ENCODE data around the gene HLCS. TPM values are rescaled to one million over a fixed set of nuclear protein-coding genes. Genes with fewer than 3 reads are reported as not detected.
A peak's percentile ranks its signal among the peaks of the same experiment; 100 is the strongest.

HLCS gene
- polyA plus RNA-seq, 1 donor from 2014 or later = 10.7 TPM

DNA sequence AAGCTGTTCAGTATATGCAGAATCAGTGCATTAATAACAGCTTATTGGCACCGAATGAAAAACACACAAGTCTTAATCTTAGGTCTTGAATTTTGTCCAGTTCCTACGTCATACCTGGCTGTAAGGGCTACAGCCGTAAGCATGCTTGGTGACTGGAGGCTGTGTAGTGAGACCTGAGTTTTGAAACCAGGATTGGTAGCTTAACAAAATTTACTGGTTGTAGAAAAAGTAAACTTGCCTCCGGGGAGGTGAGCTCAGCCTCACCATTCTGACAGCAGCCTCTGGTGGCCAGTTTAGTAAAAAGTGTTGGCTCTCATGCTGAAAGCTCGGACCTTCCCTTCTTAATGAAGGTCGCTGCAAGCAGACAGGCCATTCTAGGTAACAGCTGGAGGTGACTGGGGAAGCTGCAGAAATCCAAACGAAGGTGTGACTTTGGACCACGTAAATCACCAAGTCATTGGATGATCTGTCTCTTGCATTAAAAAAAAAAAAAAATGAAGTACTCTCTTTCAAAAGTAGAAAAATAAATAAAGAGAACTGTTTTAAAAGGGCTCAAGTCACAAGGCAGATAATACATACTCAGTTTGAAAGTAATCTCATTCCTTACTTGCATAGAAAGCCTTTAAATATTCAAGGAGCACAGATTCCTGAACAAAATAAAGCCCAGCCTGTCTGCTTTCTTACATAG lies 48.9 kb downstream of the HLCS start:
- H3K27ac Mint-ChIP-seq = no peak overlapping the region
- H3K36me3 Mint-ChIP-seq = peaks cover 9% of the 10 kb centered on the region
- H3K4me1 Mint-ChIP-seq = peaks cover 5 to 13% (median 11%) of the 10 kb centered on the region in 3 donors
- no peaks in the 10 kb centered on the region for H3K9me3 Mint-ChIP-seq
- no peaks in the 10 kb centered on the region for H3K27me3 Mint-ChIP-seq
- peak overlapping the region in 2 of 4 donors; percentile 0 to 60 for H3K4me3 Mint-ChIP-seq

GRCh38 chr21:36916718-36917117 lies 49.8 kb downstream of the HLCS start:
- H3K27me3 Mint-ChIP-seq = no peaks in the 10 kb centered on the region
- H3K27ac Mint-ChIP-seq = no peak overlapping the region
- no peaks in the 10 kb centered on the region for H3K9me3 Mint-ChIP-seq
- H3K36me3 Mint-ChIP-seq = peaks cover 7% of the 10 kb centered on the region
- peaks cover 5 to 13% (median 11%) of the 10 kb centered on the region in 3 donors for H3K4me1 Mint-ChIP-seq
- peak overlapping the region in 1 of 4 donors; percentile 65 for H3K4me3 Mint-ChIP-seq

DNA sequence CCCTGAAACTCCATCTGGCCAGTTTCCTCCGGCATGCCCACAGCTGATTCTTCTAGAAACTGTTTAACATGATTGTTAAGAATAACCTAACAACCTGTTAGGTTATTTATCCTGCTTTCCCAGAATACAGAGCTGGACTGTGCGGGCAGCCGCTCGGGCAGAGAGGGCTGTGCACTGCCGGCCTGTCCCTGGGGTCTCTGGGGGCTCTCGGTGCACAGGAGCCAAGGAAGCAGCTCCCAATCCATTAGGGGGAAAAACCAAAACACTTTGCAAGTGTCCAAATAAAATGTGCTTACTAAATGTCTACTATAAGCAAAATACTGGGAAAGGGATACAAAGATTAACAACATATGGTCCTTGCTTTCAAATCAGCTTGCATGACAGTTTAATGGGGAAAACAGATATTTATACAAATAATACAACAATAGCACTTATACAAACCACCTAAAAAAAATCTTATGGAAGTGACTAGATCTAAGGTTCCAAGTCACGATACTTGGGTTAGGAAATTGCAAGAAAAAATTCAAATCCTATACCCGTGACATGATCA lies 50.7 kb downstream of the HLCS start:
- H3K4me1 Mint-ChIP-seq = peaks cover 5 to 13% (median 11%) of the 10 kb centered on the region in 3 donors
- no peaks in the 10 kb centered on the region for H3K27me3 Mint-ChIP-seq
- H3K27ac Mint-ChIP-seq = no peak overlapping the region
- H3K36me3 Mint-ChIP-seq = peaks cover 7% of the 10 kb centered on the region
- no peaks in the 10 kb centered on the region for H3K9me3 Mint-ChIP-seq
- peak overlapping the region in 1 of 4 donors; percentile 28 for H3K4me3 Mint-ChIP-seq

DNA sequence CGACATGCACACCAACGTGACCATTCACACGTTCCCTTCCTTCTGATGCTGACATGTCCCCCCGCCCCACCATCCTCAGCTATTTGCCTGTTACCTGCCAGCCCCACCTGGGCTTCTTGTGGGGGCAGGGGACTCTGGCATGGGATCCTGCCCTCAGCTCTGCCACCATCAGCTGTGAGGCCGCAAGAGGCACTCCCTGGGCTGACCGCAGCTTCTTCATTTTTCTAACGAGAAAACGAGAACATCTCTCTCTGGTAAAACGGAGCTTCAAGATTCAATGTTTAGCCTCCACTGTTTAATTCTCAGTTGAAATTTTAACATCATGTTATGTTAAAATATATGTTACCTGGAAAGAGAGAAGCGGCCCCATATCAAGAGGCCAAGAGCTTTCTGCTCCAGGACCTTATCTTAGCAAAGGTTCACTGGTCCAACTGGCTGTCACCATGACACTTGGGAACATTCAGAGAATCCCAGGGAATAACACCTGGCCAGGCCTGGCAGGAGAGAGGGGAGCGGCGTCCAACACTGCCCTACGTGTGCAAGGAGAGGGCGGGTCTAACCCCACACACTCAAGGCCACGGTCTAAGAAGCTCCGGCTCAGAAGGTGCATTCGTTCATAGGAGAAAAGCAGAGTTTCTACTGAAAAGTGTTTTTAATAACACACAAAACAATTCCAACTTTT lies 51.3 kb downstream of the HLCS start:
- Mint-ChIP-seq H3K4me3 (no peak overlapping the region), H3K9me3 (no peaks in the 10 kb centered on the region), H3K27ac (no peak overlapping the region), H3K4me1 (peaks cover 5 to 13% (median 11%) of the 10 kb centered on the region in 3 donors), H3K36me3 (peaks cover 6% of the 10 kb centered on the region), H3K27me3 (no peaks in the 10 kb centered on the region)

GRCh38 chr21:36914244-36915013 lies 52.0 kb downstream of the HLCS start:
- H3K36me3 Mint-ChIP-seq = peaks cover 6% of the 10 kb centered on the region
- no peaks in the 10 kb centered on the region for H3K9me3 Mint-ChIP-seq
- H3K4me3 Mint-ChIP-seq = no peak overlapping the region
- H3K27me3 Mint-ChIP-seq = no peaks in the 10 kb centered on the region
- peaks cover 5 to 13% (median 12%) of the 10 kb centered on the region in 3 donors for H3K4me1 Mint-ChIP-seq
- H3K27ac Mint-ChIP-seq = no peak overlapping the region

DNA sequence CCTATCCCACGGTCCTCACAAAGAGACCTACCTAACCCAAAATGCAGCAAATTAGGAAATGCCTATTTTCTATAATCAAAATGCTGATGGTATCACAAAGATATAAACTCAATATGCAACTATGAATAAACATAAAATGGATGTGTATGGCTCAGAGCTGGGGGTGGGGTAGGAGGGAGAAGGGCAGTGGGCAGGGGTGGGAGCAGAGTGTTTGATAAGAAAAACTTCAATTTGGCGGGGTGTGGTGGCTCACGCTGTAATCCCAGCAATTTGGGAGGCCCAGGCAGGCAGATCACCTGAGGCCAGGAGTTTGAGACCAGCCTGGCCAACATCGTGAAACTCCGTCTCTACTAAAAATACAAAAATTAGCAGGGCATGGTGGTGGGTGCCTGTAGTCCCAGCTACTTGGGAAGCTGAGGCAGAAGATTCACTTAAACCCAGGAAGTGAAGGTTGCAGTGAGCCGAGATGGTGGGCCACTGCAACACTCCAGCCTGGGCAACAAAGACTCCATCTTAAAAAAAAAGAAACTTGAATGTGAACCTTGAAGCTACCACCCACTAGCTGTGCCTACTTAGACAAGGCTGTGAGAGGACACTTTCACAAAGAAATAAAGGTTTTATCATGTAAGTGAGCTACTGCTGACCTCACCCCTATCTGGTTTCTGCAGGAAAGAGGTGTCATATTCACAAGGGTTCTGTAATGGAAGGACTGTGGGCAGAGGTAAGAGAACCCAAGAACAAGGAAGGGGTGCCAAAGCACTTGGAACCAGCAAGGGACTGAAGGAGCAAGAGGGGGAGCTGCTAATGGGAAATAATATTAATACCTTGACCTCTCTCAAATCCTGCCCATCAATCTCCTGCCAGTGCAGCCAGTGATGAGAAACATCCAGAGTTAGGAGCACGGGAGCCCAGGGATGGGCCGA lies 53.0 kb downstream of the HLCS start:
- Mint-ChIP-seq H3K9me3 (no peaks in the 10 kb centered on the region), H3K4me3 (peak overlapping the region in 1 of 4 donors; percentile 61), H3K27ac (no peak overlapping the region), H3K36me3 (peaks cover 3% of the 10 kb centered on the region), H3K27me3 (no peaks in the 10 kb centered on the region), H3K4me1 (peaks cover 7 to 12% (median 11%) of the 10 kb centered on the region in 3 donors)

DNA sequence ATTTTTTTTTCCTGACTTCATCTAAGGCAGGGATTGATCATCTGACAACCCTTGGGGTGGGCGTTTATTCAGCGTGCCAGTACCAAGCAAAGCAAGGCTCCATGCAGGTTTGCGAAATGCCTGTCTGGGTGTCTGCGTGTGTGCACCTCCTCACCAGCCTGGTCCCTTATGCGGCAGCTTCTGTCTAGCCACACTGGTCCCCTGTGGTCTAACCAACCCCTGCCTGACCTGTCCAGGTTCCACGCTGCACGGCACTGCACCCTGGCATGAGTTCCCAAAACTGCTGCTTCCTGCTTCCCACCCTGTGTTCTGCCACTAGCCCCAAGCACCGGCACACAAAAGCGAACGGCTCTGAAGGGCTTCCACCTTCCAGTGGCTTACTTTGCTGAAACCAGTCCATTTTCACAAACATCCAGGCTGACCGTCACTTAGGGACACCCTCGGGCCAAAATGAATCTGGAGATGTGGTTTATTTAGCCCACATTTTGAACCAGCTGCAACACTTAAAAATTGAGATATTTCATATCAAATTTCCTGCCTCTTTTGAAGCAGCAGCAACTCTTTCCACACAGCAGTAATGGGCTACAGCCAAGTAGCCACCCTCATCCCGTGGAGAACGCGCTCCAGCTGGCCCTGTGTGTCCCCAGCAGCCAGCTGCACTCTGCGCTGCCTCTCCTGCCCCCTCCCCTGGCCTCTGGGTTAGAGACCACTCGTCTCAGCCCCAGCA lies 55.7 kb downstream of the HLCS start:
- H3K36me3 Mint-ChIP-seq = peaks cover 2% of the 10 kb centered on the region
- peaks cover 3 to 4% (median 4%) of the 10 kb centered on the region in 3 donors for H3K4me1 Mint-ChIP-seq
- no peaks in the 10 kb centered on the region for H3K9me3 Mint-ChIP-seq
- no peak overlapping the region for H3K4me3 Mint-ChIP-seq
- no peak overlapping the region for H3K27ac Mint-ChIP-seq
- H3K27me3 Mint-ChIP-seq = no peaks in the 10 kb centered on the region

GRCh38 chr21:36909901-36910561 lies 56.4 kb downstream of the HLCS start:
- Mint-ChIP-seq H3K27me3 (no peaks in the 10 kb centered on the region), H3K4me3 (no peak overlapping the region), H3K4me1 (peaks cover 3 to 4% (median 4%) of the 10 kb centered on the region in 3 donors), H3K27ac (no peak overlapping the region), H3K9me3 (no peaks in the 10 kb centered on the region), H3K36me3 (peaks cover 2% of the 10 kb centered on the region)

GRCh38 chr21:36909423-36909822 lies 57.0 kb downstream of the HLCS start:
- H3K27me3 Mint-ChIP-seq = no peaks in the 10 kb centered on the region
- no peak overlapping the region for H3K27ac Mint-ChIP-seq
- no peaks in the 10 kb centered on the region for H3K9me3 Mint-ChIP-seq
- H3K4me1 Mint-ChIP-seq = peaks cover 3 to 4% (median 4%) of the 10 kb centered on the region in 3 donors
- peaks cover 3% of the 10 kb centered on the region for H3K36me3 Mint-ChIP-seq
- H3K4me3 Mint-ChIP-seq = no peak overlapping the region

GRCh38 chr21:36908260-36908908 lies 58.1 kb downstream of the HLCS start:
- Mint-ChIP-seq H3K36me3 (peaks cover 3% of the 10 kb centered on the region), H3K4me1 (peaks cover 3 to 4% (median 4%) of the 10 kb centered on the region in 3 donors), H3K27ac (no peak overlapping the region)

GRCh38 chr21:36904093-36904666 lies 62.3 kb downstream of the HLCS start:
- Mint-ChIP-seq H3K4me1 (peaks cover 3 to 4% (median 3%) of the 10 kb centered on the region in 3 donors), H3K27ac (peak overlapping the region in 1 of 3 donors; percentile 19), H3K9me3 (no peaks in the 10 kb centered on the region), H3K4me3 (no peak overlapping the region), H3K36me3 (peaks cover 3% of the 10 kb centered on the region), H3K27me3 (no peaks in the 10 kb centered on the region)

More at GRCh38 chr21:36908260-36908908, 58.1 kb downstream of the HLCS start:
- Mint-ChIP-seq H3K9me3 (no peaks in the 10 kb centered on the region), H3K27me3 (no peaks in the 10 kb centered on the region), H3K4me3 (peak overlapping the region in 1 of 4 donors; percentile 50)

DNA sequence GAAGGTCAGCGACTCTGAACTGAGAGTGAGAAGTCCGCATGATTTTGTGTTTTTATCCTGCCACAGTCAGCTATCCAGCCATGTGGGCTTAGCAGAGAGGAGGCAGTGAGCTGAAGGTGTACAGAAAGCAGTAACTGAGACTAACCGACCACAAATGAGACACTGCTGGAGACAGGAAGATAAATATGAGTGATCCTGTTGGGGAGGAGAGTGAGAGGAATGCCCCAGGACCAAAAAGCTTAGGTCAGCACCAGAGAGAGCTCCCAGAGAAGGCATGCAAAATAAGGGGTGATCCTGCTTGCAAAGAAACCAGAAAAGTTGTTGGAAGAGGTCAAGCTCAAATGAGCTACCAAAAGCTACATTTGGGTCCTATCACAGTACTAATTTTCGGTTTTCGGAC lies 63.7 kb downstream of the HLCS start:
- Mint-ChIP-seq H3K36me3 (peaks cover 3% of the 10 kb centered on the region), H3K4me1 (peaks cover 0 to 3% (median 0%) of the 10 kb centered on the region in 3 donors), H3K9me3 (no peaks in the 10 kb centered on the region), H3K4me3 (no peak overlapping the region), H3K27ac (no peak overlapping the region), H3K27me3 (no peaks in the 10 kb centered on the region)
